Mesenchymal stem cell (in vitro differentiated cells and primary cell): ENCODE results near the gene DQX1.

ENCODE experiments used
- DNase-seq: peaks from one replicate; pipeline ENCODE4 v3.0.0-alpha.2; 2013
- H2AFZ ChIP-seq: one replicate; pipeline ENCODE4 v1.6.1; 2013; ENCODE audit warnings: low read depth, mild to moderate bottlenecking, control low read depth, inconsistent platforms, low read length, moderate library complexity
- H2AK5ac ChIP-seq: 2 replicates; pipeline ENCODE4 v1.6.1; 2013; ENCODE audit warnings: low read length, moderate library complexity, mild to moderate bottlenecking, inconsistent platforms; ENCODE audit not compliant: severe bottlenecking
- H2BK120ac ChIP-seq: one replicate; pipeline ENCODE4 v1.6.1; 2013; ENCODE audit warnings: low read depth, mild to moderate bottlenecking, inconsistent platforms, low read length, moderate library complexity
- H2BK12ac ChIP-seq, 2 experiments: one replicate each; pipeline ENCODE4 v1.6.1; 2013; ENCODE audit warnings: inconsistent platforms in 2 of 2, low read length in 2 of 2, mild to moderate bottlenecking in 2 of 2, moderate library complexity in 2 of 2, control low read depth in 1 of 2
- H2BK15ac ChIP-seq: one replicate; pipeline ENCODE4 v1.6.1; 2013; ENCODE audit warnings: mild to moderate bottlenecking, low read depth, inconsistent platforms; ENCODE audit not compliant: poor library complexity, severe bottlenecking
- H2BK5ac ChIP-seq: 2 replicates; pipeline ENCODE4 v1.6.1; 2013; ENCODE audit warnings: low read depth, mild to moderate bottlenecking, low read length, control low read depth, inconsistent platforms; ENCODE audit not compliant: poor library complexity, severe bottlenecking
- H3K14ac ChIP-seq, 2 experiments: one replicate each; pipeline ENCODE4 v1.6.1; 2013; ENCODE audit warnings: inconsistent platforms in 2 of 2, low read length in 2 of 2, control low read depth in 1 of 2, mild to moderate bottlenecking in 1 of 2, moderate library complexity in 1 of 2
- H3K18ac ChIP-seq, 2 experiments: one replicate each; pipeline ENCODE4 v1.6.1; 2013; ENCODE audit warnings: inconsistent platforms in 2 of 2, low read length in 2 of 2, control low read depth in 1 of 2, low read depth in 1 of 2, mild to moderate bottlenecking in 1 of 2
- H3K23ac ChIP-seq, 2 experiments: one replicate each; pipeline ENCODE4 v1.6.1; 2013; ENCODE audit warnings: inconsistent platforms in 2 of 2, low read length in 2 of 2, mild to moderate bottlenecking in 2 of 2, moderate library complexity in 2 of 2, control low read depth in 1 of 2
- H3K27ac ChIP-seq: 2 replicates; pipeline ENCODE4 v1.5.1; 2013; ENCODE audit warnings: mild to moderate bottlenecking, moderate library complexity, low read length, control low read depth, inconsistent platforms; ENCODE audit not compliant: poor library complexity, severe bottlenecking
- H3K27me3 ChIP-seq, 2 experiments: 2 replicates each; pipeline versions ENCODE4 v1.6.1 to v1.7.0; 2013; ENCODE audit warnings: low read length in 2 of 2, mild to moderate bottlenecking in 2 of 2, moderate library complexity in 2 of 2, control low read depth in 1 of 2, inconsistent platforms in 1 of 2; ENCODE audit not compliant: control insufficient read depth in 1 of 2, insufficient read depth in 1 of 2
- H3K36me3 ChIP-seq, 2 experiments: 2 replicates each; pipeline versions ENCODE4 v1.6.1 to v1.7.0; 2013; ENCODE audit warnings: low read length in 2 of 2, control low read depth in 1 of 2, inconsistent platforms in 1 of 2, low read depth in 1 of 2, mild to moderate bottlenecking in 1 of 2; ENCODE audit not compliant: insufficient read depth in 2 of 2, control insufficient read depth in 1 of 2
- H3K4ac ChIP-seq, 2 experiments: one replicate each; pipeline ENCODE4 v1.6.1; 2013; ENCODE audit warnings: inconsistent platforms in 2 of 2, low read length in 2 of 2, mild to moderate bottlenecking in 2 of 2, moderate library complexity in 2 of 2, control low read depth in 1 of 2, low read depth in 1 of 2
- H3K4me1 ChIP-seq: 2 replicates; pipeline ENCODE4 v1.6.1; 2013; ENCODE audit warnings: low read depth, low read length, control low read depth; ENCODE audit not compliant: control insufficient read depth, insufficient read depth
- H3K4me2 ChIP-seq: 2 replicates; pipeline ENCODE4 v1.6.1; 2013; ENCODE audit warnings: low read length, mild to moderate bottlenecking, inconsistent platforms; ENCODE audit not compliant: poor library complexity, severe bottlenecking
- H3K4me3 ChIP-seq, 2 experiments: 2 replicates each; pipeline versions ENCODE4 v1.5.1 to v1.7.0; 2013; ENCODE audit warnings: low read length in 2 of 2, mild to moderate bottlenecking in 2 of 2, control low read depth in 1 of 2, low read depth in 1 of 2; ENCODE audit not compliant: insufficient read depth in 1 of 2
- H3K79me1 ChIP-seq: replicated peaks from 2 replicates; pipeline ENCODE4 v1.6.1; 2013; ENCODE audit warnings: mild to moderate bottlenecking, control low read depth, low read length, inconsistent platforms; ENCODE audit not compliant: poor library complexity, severe bottlenecking
- H3K9ac ChIP-seq: 2 replicates; pipeline ENCODE4 v1.7.0; 2013; ENCODE audit warnings: mild to moderate bottlenecking, low read length, moderate library complexity
- H3K9me3 ChIP-seq: 2 replicates; pipeline ENCODE4 v1.7.0; 2013; ENCODE audit warnings: mild to moderate bottlenecking, low read length; ENCODE audit not compliant: control insufficient read depth
- H4K8ac ChIP-seq: one replicate; pipeline ENCODE4 v1.6.1; 2013; ENCODE audit warnings: inconsistent platforms, mild to moderate bottlenecking, low read length, moderate library complexity
- H4K91ac ChIP-seq: one replicate; pipeline ENCODE4 v1.6.1; 2013; ENCODE audit warnings: mild to moderate bottlenecking, low read length, inconsistent platforms
- WGBS: methylation state at CpG from one replicate; pipeline ENCODE4 v1.1.7; 2013; ENCODE audit warnings: mixed read lengths; 5-methylcytosine and 5-hydroxymethylcytosine counted together

The DQX1 gene

DNA sequence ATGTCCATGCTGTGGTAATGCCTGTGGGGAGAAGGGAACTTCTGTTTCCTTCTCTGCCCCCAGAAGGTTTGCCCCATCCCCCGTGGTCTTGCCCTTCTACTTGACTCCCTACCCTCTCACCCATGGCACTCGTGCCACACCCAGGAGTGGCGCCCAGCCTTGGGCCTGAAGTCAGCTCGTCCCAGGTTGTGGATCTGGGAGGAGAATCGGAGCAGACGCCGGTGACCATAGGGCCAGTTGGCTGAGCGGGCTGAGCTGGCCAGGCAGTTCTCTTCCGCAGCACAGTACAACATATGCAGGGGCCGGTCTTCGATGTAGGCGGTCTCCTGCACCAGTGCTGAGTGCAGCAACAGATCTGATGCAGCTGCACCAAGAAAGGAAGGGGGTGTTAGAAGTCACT lies 8.4 kb upstream of the DQX1 start:
- H2BK120ac ChIP-seq = no peak overlapping the region
- peaks cover 7% of the 10 kb centered on the region for H3K4me1 ChIP-seq
- peaks cover 14% of the 10 kb centered on the region for H3K79me1 ChIP-seq
- H3K4me2 ChIP-seq = no peak overlapping the region
- peaks cover 19 to 33% of the 10 kb centered on the region in 2 experiments for H3K36me3 ChIP-seq
- 91% methylated on average over 12 of the region's 12 CpGs for WGBS
- DNase-seq = no peak
- no peak overlapping the region for H3K14ac ChIP-seq
- H3K9ac ChIP-seq = no peak overlapping the region
- H2BK5ac ChIP-seq = no peak overlapping the region
- H3K18ac ChIP-seq = no peak overlapping the region
- no peaks in the 10 kb centered on the region for H3K9me3 ChIP-seq
- H3K27ac ChIP-seq = no peak overlapping the region
- no peak overlapping the region for H2BK12ac ChIP-seq
- H2AFZ ChIP-seq = no peak overlapping the region
- H3K23ac ChIP-seq = no peak overlapping the region
- H3K4me3 ChIP-seq = no peak overlapping the region
- H2AK5ac ChIP-seq = no peak overlapping the region
- H4K91ac ChIP-seq = no peak overlapping the region
- peaks cover 0 to 5% of the 10 kb centered on the region in 2 experiments for H3K27me3 ChIP-seq
- H2BK15ac ChIP-seq = no peak overlapping the region
- H3K4ac ChIP-seq = no peak overlapping the region
- H4K8ac ChIP-seq = no peak overlapping the region

DNA sequence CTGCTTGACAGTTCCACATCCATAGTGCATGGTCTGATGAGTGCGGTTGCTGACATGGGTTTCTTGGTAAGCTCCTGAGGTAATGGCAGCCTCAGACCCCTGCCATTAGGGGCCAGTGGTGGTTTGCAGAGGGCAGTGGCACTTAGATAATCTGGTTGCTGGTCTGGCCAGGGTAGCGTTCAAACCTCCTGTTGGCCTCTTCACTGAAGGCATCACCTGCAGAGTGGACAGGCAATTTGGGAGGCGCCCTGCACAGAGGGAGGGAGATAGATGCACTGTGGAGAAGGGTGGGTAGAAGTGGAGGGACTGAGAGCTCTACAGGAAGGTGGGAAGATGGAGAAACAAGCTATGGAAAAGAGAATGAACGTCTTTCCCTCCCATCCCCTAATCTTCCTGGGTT lies 7.4 kb upstream of the DQX1 start:
- H4K8ac ChIP-seq = no peak overlapping the region
- no peak overlapping the region for H3K23ac ChIP-seq
- H2AFZ ChIP-seq = no peak overlapping the region
- no peak overlapping the region for H2AK5ac ChIP-seq
- no peak overlapping the region for H2BK15ac ChIP-seq
- no peak overlapping the region for H3K27ac ChIP-seq
- H3K4me3 ChIP-seq = no peak overlapping the region
- H3K4me2 ChIP-seq = no peak overlapping the region
- no peak overlapping the region for H2BK120ac ChIP-seq
- no peak overlapping the region for H2BK12ac ChIP-seq
- H3K9ac ChIP-seq = no peak overlapping the region
- H3K27me3 ChIP-seq = peaks cover 0 to 4% of the 10 kb centered on the region in 2 experiments
- no peak overlapping the region for H3K14ac ChIP-seq
- peaks cover 9% of the 10 kb centered on the region for H3K4me1 ChIP-seq
- no peak overlapping the region for H3K18ac ChIP-seq
- H4K91ac ChIP-seq = no peak overlapping the region
- H3K79me1 ChIP-seq = peaks cover 16% of the 10 kb centered on the region
- peaks cover 19 to 33% of the 10 kb centered on the region in 2 experiments for H3K36me3 ChIP-seq
- H3K9me3 ChIP-seq = no peaks in the 10 kb centered on the region
- WGBS = 96% methylated on average over 4 of the region's 4 CpGs
- no peak overlapping the region for H3K4ac ChIP-seq
- DNase-seq = no peak
- H2BK5ac ChIP-seq = no peak overlapping the region

DNA sequence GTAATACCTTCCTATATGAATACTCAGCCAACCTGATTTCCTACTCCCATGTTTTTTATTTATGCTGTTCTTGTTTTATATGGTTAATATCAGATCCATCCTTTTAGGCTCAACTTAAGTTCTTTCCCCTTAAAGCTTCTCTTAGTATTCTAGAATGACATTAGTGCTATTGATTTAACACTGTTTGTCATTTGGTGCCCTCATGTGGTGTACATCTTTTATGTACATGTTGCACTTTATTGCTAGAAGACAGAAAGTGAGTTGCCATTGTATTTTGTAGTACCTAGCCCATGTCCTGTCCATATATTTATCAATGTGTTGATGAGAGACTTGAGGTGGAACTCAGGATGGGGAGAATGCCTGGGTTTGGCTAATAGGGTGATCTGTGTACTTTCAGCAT lies 6.2 kb upstream of the DQX1 start:
- Histone ChIP-seq H3K4me3 (no peak overlapping the region), H3K9me3 (no peaks in the 10 kb centered on the region), H2BK5ac (no peak overlapping the region), H2BK12ac (no peak overlapping the region), H2AK5ac (no peak overlapping the region), H2BK120ac (no peak overlapping the region), H3K23ac (no peak overlapping the region), H4K91ac (no peak overlapping the region), H3K27me3 (no peaks in the 10 kb centered on the region), H3K79me1 (peaks cover 21% of the 10 kb centered on the region), H3K4me1 (peaks cover 17% of the 10 kb centered on the region), H3K9ac (peak overlapping the region; percentile 98), H3K4ac (no peak overlapping the region), H2BK15ac (no peak overlapping the region), H2AFZ (no peak overlapping the region), H3K14ac (no peak overlapping the region), H4K8ac (no peak overlapping the region), H3K27ac (no peak overlapping the region), H3K18ac (no peak overlapping the region), H3K4me2 (no peak overlapping the region), H3K36me3 (peaks cover 29 to 45% of the 10 kb centered on the region in 2 experiments)
- peak; percentile 64 for DNase-seq

DNA sequence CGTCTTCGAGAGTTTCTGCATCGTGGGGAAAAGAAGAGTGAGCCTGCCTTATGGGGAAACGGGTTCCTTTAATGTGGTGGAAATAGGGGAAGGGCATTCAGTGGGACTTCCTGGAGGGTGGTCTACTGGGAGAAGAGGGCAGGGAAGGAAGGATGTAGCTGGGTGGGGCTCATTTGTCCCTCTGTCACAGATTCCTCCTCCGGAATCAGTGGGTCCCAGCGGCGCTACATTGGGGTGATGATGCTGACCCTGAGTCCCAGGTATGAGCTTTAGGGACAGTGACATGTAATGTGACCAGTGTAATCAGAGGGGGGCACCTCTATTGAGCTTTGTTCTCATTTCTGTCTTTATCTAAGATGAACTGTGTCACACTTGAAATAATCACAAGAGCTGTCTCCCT lies 5.6 kb upstream of the DQX1 start:
- Histone ChIP-seq H2AFZ (no peak overlapping the region), H2AK5ac (no peak overlapping the region), H3K36me3 (peaks cover 34 to 50% of the 10 kb centered on the region in 2 experiments), H2BK120ac (no peak overlapping the region), H3K9ac (peak overlapping the region; percentile 98), H3K4me1 (peaks cover 17% of the 10 kb centered on the region), H2BK15ac (no peak overlapping the region), H4K91ac (no peak overlapping the region), H3K4me2 (no peak overlapping the region), H2BK12ac (no peak overlapping the region), H3K14ac (no peak overlapping the region), H3K27me3 (no peaks in the 10 kb centered on the region), H3K4ac (no peak overlapping the region), H3K23ac (no peak overlapping the region), H3K9me3 (no peaks in the 10 kb centered on the region), H3K27ac (no peak overlapping the region), H3K4me3 (peak overlapping the region in 1 of 2 experiments; percentile 97), H4K8ac (no peak overlapping the region), H3K18ac (no peak overlapping the region), H2BK5ac (no peak overlapping the region), H3K79me1 (peaks cover 26% of the 10 kb centered on the region)
- DNase-seq = no peak
- whole genome bisulfite sequencing = 93% methylated on average over 7 of the region's 7 CpGs
